ENCODE measurements around the gene AHI1.

Gene AHI1

GRCh38 chr6:135289816-135290215 lies 207.7 kb downstream of the AHI1 start:
- DNase-seq: no peak

GRCh38 chr6:135286962-135287538 lies 210.5 kb downstream of the AHI1 start:
- DNase-seq: no peak

- DNase-seq: no peak
Observed at GRCh38 chr6:135285165-135285564, 212.4 kb downstream of the AHI1 start.

GRCh38 chr6:135283926-135284325 lies 213.6 kb downstream of the AHI1 start:
- no peak for DNase-seq

GRCh38 chr6:135282395-135282794 lies 215.1 kb downstream of the AHI1 start:
- DNase-seq: no peak

GRCh38 chr6:135281964-135282363 lies 215.6 kb downstream of the AHI1 start:
- no peak for DNase-seq

GRCh38 chr6:135281227-135281626 lies 216.3 kb downstream of the AHI1 start:
- no peak for DNase-seq

- DNase-seq: no peak
Observed at GRCh38 chr6:135280375-135281136, 217.0 kb downstream of the AHI1 start.

- DNase-seq: no peak
Observed at GRCh38 chr6:135277422-135277821, 220.1 kb downstream of the AHI1 start.

- no peak for DNase-seq
Observed at GRCh38 chr6:135274561-135275293, 222.8 kb downstream of the AHI1 start.

- DNase-seq: no peak
Observed at GRCh38 chr6:135271626-135272025, 225.9 kb downstream of the AHI1 start.

- no peak for DNase-seq
Observed at GRCh38 chr6:135270676-135271536, 226.6 kb downstream of the AHI1 start.

GRCh38 chr6:135269481-135269891 lies 228.1 kb downstream of the AHI1 start:
- DNase-seq: no peak

GRCh38 chr6:135268740-135269139 lies 228.8 kb downstream of the AHI1 start:
- no peak for DNase-seq

GRCh38 chr6:135268263-135268662 lies 229.3 kb downstream of the AHI1 start:
- no peak for DNase-seq

GRCh38 chr6:135267085-135267484 lies 230.5 kb downstream of the AHI1 start:
- no peak for DNase-seq

GRCh38 chr6:135266675-135267074 lies 230.9 kb downstream of the AHI1 start:
- DNase-seq: no peak

- no peak for DNase-seq
Observed at GRCh38 chr6:135265278-135265677, 232.3 kb downstream of the AHI1 start.

GRCh38 chr6:135261872-135262725 lies 235.4 kb downstream of the AHI1 start:
- DNase-seq: no peak

- no peak for DNase-seq
Observed at GRCh38 chr6:135260612-135261011, 236.9 kb downstream of the AHI1 start.

- DNase-seq: no peak
Observed at GRCh38 chr6:135258970-135259369, 238.6 kb downstream of the AHI1 start.

All from CD4-positive, alpha-beta T cell treated with Interleukin-21 for 1 hour (primary cell).